OCI-LY7 (cell line): ENCODE results near the gene PSMA4. TPM values are rescaled to one million over a fixed set of nuclear protein-coding genes. Genes with fewer than 3 reads are reported as not detected.
"Not testable (repeated sequence)": the region's sequence is repeated elsewhere in the genome, so short reads cannot be mapped to it uniquely, and the experiment has no call there.

Experiments
- BruUV-seq: library from RNA; stranded (reverse); fragments of 400-500 nt; replicated peaks from 2 replicates; lab custom pipeline; 2021; lab: Mats Ljungman, UMichigan
- CTCF ChIA-PET: fragments of 300-600 bp; sonication (Branson Sonifier 250); formaldehyde crosslinking; loops from one replicate; lab custom pipeline; 2022; ENCODE audit warnings: antibody characterized with exemption; ENCODE audit not compliant: unreplicated experiment; lab: Charles Lee
- POLR2A ChIA-PET: fragments of 300-600 bp; sonication (Branson Sonifier 250); formaldehyde crosslinking; loops from one replicate; lab custom pipeline; 2022; ENCODE audit warnings: antibody characterized with exemption; lab: Charles Lee
- DNase-seq: peaks from one replicate; pipeline ENCODE4 v3.0.0-alpha.2; 2015; ENCODE audit warnings: low spot score
- H2AFZ ChIP-seq: fragments of 200-600 bp; sonication (generic), shearing (Covaris generic); 2 replicates; pipeline ENCODE4 v1.6.1; 2014; ENCODE audit warnings: mild to moderate bottlenecking, antibody characterized with exemption, low read length, moderate library complexity
- H3K27ac ChIP-seq: fragments of 200-600 bp; sonication (generic); 2 replicates; pipeline ENCODE4 v1.5.1; 2014; ENCODE audit warnings: mixed run types, low read depth, mild to moderate bottlenecking, moderate library complexity, low read length, inconsistent platforms; ENCODE audit not compliant: poor library complexity, severe bottlenecking
- H3K36me3 ChIP-seq: fragments of 200-600 bp; sonication (generic); 2 replicates; pipeline ENCODE4 v1.6.1; 2014; ENCODE audit warnings: mild to moderate bottlenecking, antibody characterized with exemption, low read length, moderate library complexity, mixed read lengths; ENCODE audit not compliant: insufficient read depth
- H3K4me1 ChIP-seq: fragments of 200-600 bp; sonication (generic); 2 replicates; pipeline ENCODE4 v1.5.1; 2014; ENCODE audit warnings: mild to moderate bottlenecking, low read length; ENCODE audit not compliant: insufficient read depth, poor library complexity, severe bottlenecking
- H3K4me2 ChIP-seq: fragments of 200-600 bp; sonication (generic); 2 replicates; pipeline ENCODE4 v1.6.1; 2014; ENCODE audit warnings: mild to moderate bottlenecking, low read length
- H3K4me3 ChIP-seq: fragments of 200-600 bp; sonication (generic); 2 replicates; pipeline ENCODE4 v1.5.1; 2014; ENCODE audit warnings: mild to moderate bottlenecking, low read depth, low read length; ENCODE audit not compliant: poor library complexity, severe bottlenecking
- H3K79me2 ChIP-seq: fragments of 200-600 bp; sonication (generic); 2 replicates; pipeline ENCODE4 v1.6.1; 2016; ENCODE audit warnings: low read depth, mild to moderate bottlenecking, low read length, moderate library complexity, mixed read lengths; ENCODE audit not compliant: insufficient read depth
- H3K9me2 ChIP-seq: fragments of 200-600 bp; sonication (generic); 2 replicates; pipeline ENCODE4 v1.6.1; 2016; ENCODE audit warnings: mild to moderate bottlenecking, low read length, mixed read lengths; ENCODE audit not compliant: insufficient read depth
- H3K9me3 ChIP-seq: fragments of 200-600 bp; sonication (generic); 2 replicates; pipeline ENCODE4 v1.6.1; 2014; ENCODE audit warnings: mild to moderate bottlenecking, mixed run types, low read length, mixed read lengths
- H4K20me1 ChIP-seq: fragments of 200-600 bp; sonication (generic); 2 replicates; pipeline ENCODE4 v1.6.1; 2014; ENCODE audit warnings: mild to moderate bottlenecking, antibody characterized with exemption, low read length, moderate library complexity, mixed read lengths; ENCODE audit not compliant: insufficient read depth
- EZH2phosphoT487 ChIP-seq: fragments of 200-600 bp; sonication (generic); IDR thresholded peaks from 2 replicates; pipeline ENCODE4 v1.6.1; 2018; ENCODE audit warnings: low read depth, borderline replicate concordance, mild to moderate bottlenecking, mixed run types, antibody characterized with exemption, low read length, moderate library complexity, mixed read lengths
- intact Hi-C: fragments of 100-400 bp; cut with micrococcal nuclease; formaldehyde crosslinking; loops from one replicate; pipeline ENCODE4 v1.10.0; 2022; ENCODE audit not compliant: unreplicated experiment
- total RNA-seq, 2 experiments: library from RNA; depleted of rRNA in 1 of 2; stranded (reverse); fragments of >200 nt in 1 of 2; shearing (Covaris generic) in 1 of 2; gene quantifications; 2 replicates each; pipeline ENCODE4 v1.2.3, GENCODE V29; 2014 to 2022
- TF ChIP-seq, protein P1 (sequence below): fragments of 200-600 bp; sonication (generic); conservative IDR thresholded peaks from 2 replicates; pipeline ENCODE4 v1.5.1; 2014; ENCODE audit warnings: mild to moderate bottlenecking, antibody characterized with exemption, low read length, moderate library complexity, mixed read lengths

PSMA4 gene
- total RNA-seq, 2 experiments from 2014 or later: 186 to 254 TPM

DNA sequence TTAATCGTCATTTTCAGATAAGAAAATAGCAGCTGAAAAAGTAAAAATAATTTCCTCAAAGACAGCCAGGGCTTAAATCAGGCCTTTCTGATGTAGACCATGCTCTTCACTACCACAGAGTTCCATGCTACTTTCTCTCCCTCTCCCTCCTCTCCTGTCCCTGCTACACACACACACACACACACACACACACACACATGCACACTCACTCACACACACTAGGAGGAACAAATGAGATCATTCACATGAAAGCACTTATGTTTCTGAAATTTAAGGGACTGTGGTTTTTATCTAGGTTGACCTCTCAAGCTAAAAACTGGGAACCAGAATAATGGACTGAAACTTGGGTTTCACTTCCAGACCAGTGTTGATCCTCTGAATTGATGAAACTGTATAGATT lies 4.1 kb upstream of the PSMA4 start:
- Histone ChIP-seq H3K9me3 (no peaks in the 10 kb centered on the region), H3K4me3 (no peak overlapping the region), H3K79me2 (peaks cover 9% of the 10 kb centered on the region), H2AFZ (no peak overlapping the region), H3K4me1 (peaks cover 5% of the 10 kb centered on the region), H4K20me1 (no peaks in the 10 kb centered on the region; the same call in 1 of the 2 replicates), H3K27ac (no peak overlapping the region), H3K9me2 (no peaks in the 10 kb centered on the region), H3K4me2 (no peak overlapping the region), H3K36me3 (no peaks in the 10 kb centered on the region)
- intact Hi-C loops: no loop called here
- ChIA-PET CTCF (no interaction called here), POLR2A (interaction anchor here (0.6 kb wide), 1 partner anchor 43 kb away, joined by 4 read pairs; no protein-coding TSS in a partner anchor)
- TF ChIP-seq, protein P1, sequence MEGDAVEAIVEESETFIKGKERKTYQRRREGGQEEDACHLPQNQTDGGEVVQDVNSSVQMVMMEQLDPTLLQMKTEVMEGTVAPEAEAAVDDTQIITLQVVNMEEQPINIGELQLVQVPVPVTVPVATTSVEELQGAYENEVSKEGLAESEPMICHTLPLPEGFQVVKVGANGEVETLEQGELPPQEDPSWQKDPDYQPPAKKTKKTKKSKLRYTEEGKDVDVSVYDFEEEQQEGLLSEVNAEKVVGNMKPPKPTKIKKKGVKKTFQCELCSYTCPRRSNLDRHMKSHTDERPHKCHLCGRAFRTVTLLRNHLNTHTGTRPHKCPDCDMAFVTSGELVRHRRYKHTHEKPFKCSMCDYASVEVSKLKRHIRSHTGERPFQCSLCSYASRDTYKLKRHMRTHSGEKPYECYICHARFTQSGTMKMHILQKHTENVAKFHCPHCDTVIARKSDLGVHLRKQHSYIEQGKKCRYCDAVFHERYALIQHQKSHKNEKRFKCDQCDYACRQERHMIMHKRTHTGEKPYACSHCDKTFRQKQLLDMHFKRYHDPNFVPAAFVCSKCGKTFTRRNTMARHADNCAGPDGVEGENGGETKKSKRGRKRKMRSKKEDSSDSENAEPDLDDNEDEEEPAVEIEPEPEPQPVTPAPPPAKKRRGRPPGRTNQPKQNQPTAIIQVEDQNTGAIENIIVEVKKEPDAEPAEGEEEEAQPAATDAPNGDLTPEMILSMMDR: no peak
- no peak for TF ChIP-seq EZH2phosphoT487
- DNase-seq: no peak
- no TSS peak for BruUV-seq

DNA sequence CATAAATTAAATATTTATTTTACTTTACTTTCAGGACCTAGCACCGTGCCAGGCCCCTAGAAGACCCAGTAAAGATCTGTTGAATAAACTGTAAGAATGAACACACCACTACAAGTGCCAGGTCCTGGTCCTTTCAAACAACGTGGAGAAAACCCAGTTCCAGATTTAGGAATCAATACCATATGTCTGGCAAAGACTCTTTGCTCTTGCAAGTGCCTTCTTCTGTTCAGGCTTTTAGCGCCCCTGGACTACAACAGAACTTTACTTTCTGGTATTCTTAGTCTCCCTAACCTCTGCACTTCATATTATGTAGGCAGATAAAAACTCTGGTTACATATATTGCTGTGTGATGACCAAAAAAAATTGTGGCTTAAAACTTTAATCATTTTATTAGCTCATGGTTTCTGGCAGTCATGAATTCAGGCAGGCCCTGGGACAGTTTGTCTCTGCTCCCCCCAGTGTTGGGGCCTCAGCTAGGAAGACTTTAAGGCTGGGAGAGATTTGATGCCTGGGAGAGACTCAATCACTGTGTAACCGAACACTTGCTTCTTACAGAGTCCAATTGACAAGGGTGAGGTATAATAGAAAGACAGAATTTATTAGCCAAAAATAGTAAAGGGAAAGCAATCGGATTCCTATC lies 2.9 kb upstream of the PSMA4 start:
- Histone ChIP-seq H3K4me1 (peaks cover 13% of the 10 kb centered on the region), H2AFZ (no peak overlapping the region), H3K9me3 (no peaks in the 10 kb centered on the region), H3K4me2 (no peak overlapping the region), H4K20me1 (peaks cover 10% of the 10 kb centered on the region; the same call in 1 of the 2 replicates), H3K4me3 (no peak overlapping the region), H3K9me2 (no peaks in the 10 kb centered on the region), H3K27ac (no peak overlapping the region), H3K79me2 (peaks cover 21% of the 10 kb centered on the region), H3K36me3 (peaks cover 8% of the 10 kb centered on the region)
- intact Hi-C loops: no loop called here
- no TSS peak for BruUV-seq
- CTCF ChIA-PET: no interaction called here
- TF ChIP-seq, protein P1: no peak
- TF ChIP-seq EZH2phosphoT487: no peak
- POLR2A ChIA-PET: no interaction called here
- DNase-seq: no peak

DNA sequence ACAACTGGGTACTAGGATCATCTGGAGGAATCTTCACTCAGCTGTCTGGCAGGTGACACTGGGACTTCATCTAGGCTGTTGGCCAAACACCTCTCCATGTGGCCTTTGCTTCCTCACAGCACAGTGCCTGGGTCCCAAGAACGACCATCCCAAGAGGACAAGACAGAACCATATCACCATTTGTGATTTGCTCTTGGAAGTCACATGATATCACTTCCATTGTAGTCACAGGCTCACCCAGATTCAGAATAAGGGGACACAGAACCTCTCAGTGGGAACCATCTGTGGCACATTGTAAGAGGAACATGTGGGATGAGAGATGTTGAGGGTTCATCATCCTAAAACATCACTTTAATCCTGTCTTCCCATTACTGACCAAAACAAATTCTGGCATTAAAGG lies 1.9 kb upstream of the PSMA4 start:
- no TSS peak for BruUV-seq
- POLR2A ChIA-PET: no interaction called here

DNA sequence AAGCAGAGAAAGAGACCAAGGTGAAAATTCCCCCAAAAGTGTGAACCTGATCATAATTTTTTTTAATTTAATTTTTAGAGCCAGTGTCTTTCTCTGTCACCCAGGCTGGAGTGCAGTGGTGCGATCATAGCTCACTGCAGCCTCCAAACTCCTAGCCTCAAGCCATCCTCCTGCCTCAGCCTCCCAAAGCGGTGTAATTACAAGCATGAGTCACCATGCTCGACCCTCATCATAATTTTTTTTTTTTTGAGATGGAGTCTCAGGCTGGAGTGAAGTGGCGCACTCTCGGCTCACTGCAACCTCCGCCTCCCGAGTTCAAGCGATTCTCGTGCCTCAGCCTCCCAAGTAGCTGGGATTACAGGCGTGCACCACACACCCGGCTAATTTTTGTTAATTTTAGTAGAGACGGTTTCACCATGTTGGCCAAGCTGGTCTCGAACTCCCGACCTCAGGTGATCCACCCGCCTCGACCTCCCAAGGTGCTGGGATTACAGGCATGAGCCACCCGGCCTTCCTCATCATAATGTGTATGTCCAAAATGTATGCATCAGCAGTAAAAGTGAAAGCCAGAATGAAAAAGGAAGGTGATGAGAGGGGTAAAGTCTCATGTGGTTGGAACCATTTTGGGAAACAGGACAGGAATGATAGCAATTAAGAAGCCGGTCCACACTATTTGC lies 642 bp upstream of the PSMA4 start:
- Histone ChIP-seq H3K4me2 (peak overlapping the region; percentile 93), H3K79me2 (peaks cover 32% of the 10 kb centered on the region), H3K27ac (peak overlapping the region; percentile 53), H3K4me3 (peak overlapping the region; percentile 80), H2AFZ (peak overlapping the region; percentile 99), H4K20me1 (peaks cover 14% of the 10 kb centered on the region; the same call in 1 of the 2 replicates), H3K4me1 (peaks cover 17% of the 10 kb centered on the region), H3K36me3 (peaks cover 29% of the 10 kb centered on the region)
- not testable (repeated sequence) for H3K9me3 ChIP-seq, H3K9me2 ChIP-seq, DNase-seq
- TSS peak; percentile 97 for BruUV-seq
- ChIA-PET POLR2A (interaction anchor here (0.6 to 2.2 kb wide), 14 partner anchors 9 to 338 kb away, joined by 3 to 13 read pairs (median 4); partner anchors contain the start of gene CHRNA5), CTCF (interaction anchor here (0.5 kb wide), 1 partner anchor 129 kb away, joined by 3 read pairs; no protein-coding TSS in a partner anchor)
- intact Hi-C loops: loop anchor here (2.0 kb wide), 1 partner anchor 25 kb away; the partner anchor contains the start of gene CHRNA5

More for the DNA sequence above, 1.9 kb upstream of the PSMA4 start:
- Histone ChIP-seq H3K79me2 (peaks cover 31% of the 10 kb centered on the region), H3K4me2 (no peak overlapping the region), H3K9me3 (no peaks in the 10 kb centered on the region), H3K4me1 (peaks cover 17% of the 10 kb centered on the region), H3K4me3 (no peak overlapping the region), H3K9me2 (no peaks in the 10 kb centered on the region), H3K36me3 (peaks cover 17% of the 10 kb centered on the region), H2AFZ (no peak overlapping the region), H3K27ac (no peak overlapping the region), H4K20me1 (peaks cover 14% of the 10 kb centered on the region; the same call in 1 of the 2 replicates)
- no peak for DNase-seq
- intact Hi-C loops: no loop called here
- TF ChIP-seq, protein P1: no peak
- no peak for TF ChIP-seq EZH2phosphoT487
- CTCF ChIA-PET: no interaction called here
